Left lung (tissue), 8 donors: Measurements from ENCODE around the gene GLIS2. TPM values are rescaled to one million over a fixed set of nuclear protein-coding genes. Genes with fewer than 3 reads are reported as not detected.

Experiments used
- polyA plus RNA-seq, 6 donors: library from polyadenylated mRNA; unstranded; fragments of 120-200 nt; gene quantifications; one replicate each; pipeline ENCODE4 v1.2.1, GENCODE V29; 2013; ENCODE audit not compliant: insufficient read length in 6 of 6
- total RNA-seq, 2 donors: library from RNA; stranded (reverse); fragmentation: NEBNext Ultra II Directional; extraction: Animal tissue kit (Norgen Biotek cat#: 25700); gene quantifications; one replicate each; pipeline ENCODE4 v1.2.1, GENCODE V29; 2021
- donor health status: DM: no; HTN: yes; CAD: no.
- donor health status: DM: no; HTN: no; CAD: no.

The GLIS2 gene
- total and polyA plus RNA-seq, 8 donors: 17.2 to 31.0 (median 25.3) TPM

Other genes starting within 250 kb of the GLIS2 start
- gene ADCY9, start 199.6 kb upstream of the GLIS2 start, total RNA-seq: 10 to 100 TPM; 39.7 to 61.1 TPM
- 10 to 100 TPM in 4 of 6 donors, 1 to 10 TPM in 2; 9.8 to 14.9 (median 11.7) TPM for gene ADCY9, start 199.6 kb upstream of the GLIS2 start, polyA plus RNA-seq
- gene SRL, start 74.0 kb upstream of the GLIS2 start, total RNA-seq: 1 to 10 TPM in 1 of 2 donors, under 1 TPM in 1; 0.82 to 1.9 TPM
- gene SRL, start 74.0 kb upstream of the GLIS2 start, polyA plus RNA-seq: 1 to 10 TPM; 5.1 to 6.5 (median 6.2) TPM
- 10 to 100 TPM in 1 of 2 donors, 1 to 10 TPM in 1; 6.4 to 12.8 TPM for gene TFAP4, start 43.0 kb upstream of the GLIS2 start, total RNA-seq
- gene TFAP4, start 43.0 kb upstream of the GLIS2 start, polyA plus RNA-seq: 10 to 100 TPM; 17.8 to 23.9 (median 21.8) TPM
- 10 to 100 TPM; 26.2 to 44.6 TPM for gene PAM16, start 35.3 kb downstream of the GLIS2 start, total RNA-seq
- gene PAM16, start 35.3 kb downstream of the GLIS2 start, polyA plus RNA-seq: 10 to 100 TPM; 19.1 to 32.5 (median 29.8) TPM
- 10 to 100 TPM; 24.5 to 28.3 TPM for gene VASN, start 55.8 kb downstream of the GLIS2 start, total RNA-seq
- gene VASN, start 55.8 kb downstream of the GLIS2 start, polyA plus RNA-seq: 10 to 100 TPM; 11.3 to 20.3 (median 15.2) TPM
- gene CORO7, start 100.5 kb downstream of the GLIS2 start, total RNA-seq: 10 to 100 TPM; 36.3 to 81.7 TPM
- 10 to 100 TPM; 15.7 to 25.7 (median 18.9) TPM for gene CORO7, start 100.5 kb downstream of the GLIS2 start, polyA plus RNA-seq
- gene DNAJA3, start 109.8 kb downstream of the GLIS2 start, total RNA-seq: 10 to 100 TPM; 29.6 to 53.5 TPM
- 10 to 100 TPM; 29.0 to 39.7 (median 35.6) TPM for gene DNAJA3, start 109.8 kb downstream of the GLIS2 start, polyA plus RNA-seq
- gene NMRAL1, start 158.6 kb downstream of the GLIS2 start, total RNA-seq: 10 to 100 TPM; 31.4 to 36.5 TPM
- gene NMRAL1, start 158.6 kb downstream of the GLIS2 start, polyA plus RNA-seq: 10 to 100 TPM; 37.2 to 50.0 (median 42.8) TPM
- gene HMOX2, start 160.3 kb downstream of the GLIS2 start, total RNA-seq: 10 to 100 TPM; 50.8 to 51.5 TPM
- gene HMOX2, start 160.3 kb downstream of the GLIS2 start, polyA plus RNA-seq: 10 to 100 TPM; 36.2 to 52.1 (median 38.2) TPM
- gene CDIP1, start 222.7 kb downstream of the GLIS2 start, total RNA-seq: 10 to 100 TPM; 22.2 to 27.0 TPM
- 10 to 100 TPM; 18.1 to 26.0 (median 22.6) TPM for gene CDIP1, start 222.7 kb downstream of the GLIS2 start, polyA plus RNA-seq
- gene C16orf96, start 240.3 kb downstream of the GLIS2 start, total RNA-seq: under 1 TPM; 0.17 to 0.18 TPM
- under 1 TPM; 0.19 to 0.45 (median 0.38) TPM for gene C16orf96, start 240.3 kb downstream of the GLIS2 start, polyA plus RNA-seq